ENCODE data around the gene MACROD2.
"Not testable (repeated sequence)": the region's sequence is repeated elsewhere in the genome, so short reads cannot be mapped to it uniquely, and the experiment has no call there.

The MACROD2 gene

GRCh38 chr20:13990465-13990864 lies 4.9 kb upstream of the MACROD2 start, which contains the start of gene SEL1L2:
SEL1L2 (minus strand) TSS chr20:13990614; CDS start chr20:13990534, 80 bp downstream.
- Histone ChIP-seq H3K9me3 (no peaks in the 10 kb centered on the region), H3K4me3 (ENCODE audit: low read depth, low read length) (no peak within 1 kb of the TSS), H3K27me3 (no peaks in the 10 kb centered on the region), H3K36me3 (no peaks in the 10 kb centered on the region), H3K4me1 (no peaks in the 10 kb centered on the region)
- DNase-seq, result peak; percentile 7
- TF ChIP-seq CTCF (IDR thresholded peaks at IDR 0.05; ENCODE audit: low read depth, low read length), result no peak

GRCh38 chr20:13991311-13991710 lies 4.0 kb upstream of the MACROD2 start:
- no peaks in the 10 kb centered on the region for H3K4me1 ChIP-seq
- no peaks in the 10 kb centered on the region for H3K9me3 ChIP-seq
- H3K36me3 ChIP-seq, result no peaks in the 10 kb centered on the region
- no peak for DNase-seq
- H3K27me3 ChIP-seq, result peaks cover 6% of the 10 kb centered on the region
- no peak overlapping the region for H3K4me3 ChIP-seq (ENCODE audit: low read depth, low read length)
- TF ChIP-seq CTCF (IDR thresholded peaks at IDR 0.05; ENCODE audit: low read depth, low read length), result no peak

- not testable (repeated sequence) for H3K4me3 ChIP-seq (ENCODE audit: low read depth, low read length); H3K9me3 ChIP-seq; DNase-seq; H3K4me1 ChIP-seq; H3K36me3 ChIP-seq
- peaks cover 11% of the 10 kb centered on the region for H3K27me3 ChIP-seq
Measured at GRCh38 chr20:13991955-13992354, 3.4 kb upstream of the MACROD2 start.

- Histone ChIP-seq H3K9me3 (no peaks in the 10 kb centered on the region), H3K27me3 (peaks cover 14% of the 10 kb centered on the region), H3K36me3 (no peaks in the 10 kb centered on the region), H3K4me3 (ENCODE audit: low read depth, low read length) (peak overlapping the region; percentile 55), H3K4me1 (no peaks in the 10 kb centered on the region)
- TF ChIP-seq CTCF (IDR thresholded peaks at IDR 0.05; ENCODE audit: low read depth, low read length), result no peak
- DNase-seq, result peak; percentile 30
Measured at GRCh38 chr20:13995841-13996240, 525 bp downstream of the MACROD2 start.

- peak overlapping the region; percentile 55 for H3K4me3 ChIP-seq (ENCODE audit: low read depth, low read length)
- H3K36me3 ChIP-seq, result no peaks in the 10 kb centered on the region
- H3K27me3 ChIP-seq, result peaks cover 14% of the 10 kb centered on the region
- no peaks in the 10 kb centered on the region for H3K4me1 ChIP-seq
- no peaks in the 10 kb centered on the region for H3K9me3 ChIP-seq
- no peak for TF ChIP-seq CTCF (IDR thresholded peaks at IDR 0.05; ENCODE audit: low read depth, low read length)
- DNase-seq, result no peak
Measured at GRCh38 chr20:13996265-13996664, 949 bp downstream of the MACROD2 start.

- no peak for TF ChIP-seq CTCF (IDR thresholded peaks at IDR 0.05; ENCODE audit: low read depth, low read length)
- no peak for DNase-seq
- peaks cover 12% of the 10 kb centered on the region for H3K27me3 ChIP-seq
- H3K9me3 ChIP-seq, result no peaks in the 10 kb centered on the region
- H3K4me1 ChIP-seq, result no peaks in the 10 kb centered on the region
- H3K4me3 ChIP-seq (ENCODE audit: low read depth, low read length), result no peak overlapping the region
- no peaks in the 10 kb centered on the region for H3K36me3 ChIP-seq
Measured at GRCh38 chr20:14000917-14001316, 5.6 kb downstream of the MACROD2 start.

GRCh38 chr20:14005996-14006395 lies 10.7 kb downstream of the MACROD2 start:
- Histone ChIP-seq H3K4me3 (ENCODE audit: low read depth, low read length) (no peak overlapping the region), H3K9me3 (no peaks in the 10 kb centered on the region), H3K36me3 (no peaks in the 10 kb centered on the region), H3K27me3 (no peaks in the 10 kb centered on the region), H3K4me1 (no peaks in the 10 kb centered on the region)
- DNase-seq, result no peak
- no peak for TF ChIP-seq CTCF (IDR thresholded peaks at IDR 0.05; ENCODE audit: low read depth, low read length)
